Stimulated activated effector memory CD8-positive, alpha-beta T cell treated with anti-CD3 and anti-CD28 coated beads, Interleukin-12 subunit alpha, Interleukin-12 subunit beta, amount 100 ng/mL, for 72 hours (primary cell): ENCODE measurements around the gene TBL1Y.
"Not testable (repeated sequence)": the region's sequence is repeated elsewhere in the genome, so short reads cannot be mapped to it uniquely, and the experiment has no call there.

Experiments used
- ATAC-seq: fragments of 150-1000 bp; cut with Tn5 transposase; 2 replicates; pipeline ENCODE4 v1.10.0; 2021
- DNase-seq, 2 donors: peaks; one replicate each; pipeline ENCODE4 v3.0.0; 2021 to 2022; ENCODE audit warnings: low spot score in 2 of 2
- H3K27ac Mint-ChIP-seq: one replicate; pipeline ENCODE4 v1.8.0; 2022; ENCODE audit warnings: mild to moderate bottlenecking, mixed read lengths
- H3K36me3 Mint-ChIP-seq: one replicate; pipeline ENCODE4 v1.8.0; 2022; ENCODE audit warnings: mild to moderate bottlenecking, mixed read lengths
- H3K4me1 Mint-ChIP-seq: one replicate; pipeline ENCODE4 v1.8.0; 2022; ENCODE audit warnings: mixed read lengths
- H3K4me3 Mint-ChIP-seq: one replicate; pipeline ENCODE4 v1.8.0; 2022; ENCODE audit warnings: mild to moderate bottlenecking, mixed read lengths
- H3K9me3 Mint-ChIP-seq: one replicate; pipeline ENCODE4 v1.8.0; 2022; ENCODE audit warnings: mixed read lengths

Gene TBL1Y

GRCh38 chrY:6999905-7000304, 89.4 kb downstream of the TBL1Y start:
- Mint-ChIP-seq H3K36me3 (no peaks in the 10 kb centered on the region), H3K9me3 (no peaks in the 10 kb centered on the region), H3K4me3 (no peak overlapping the region), H3K4me1 (peaks cover 8% of the 10 kb centered on the region), H3K27ac (no peak overlapping the region)
- no peak for DNase-seq
- ATAC-seq: no peak

DNA sequence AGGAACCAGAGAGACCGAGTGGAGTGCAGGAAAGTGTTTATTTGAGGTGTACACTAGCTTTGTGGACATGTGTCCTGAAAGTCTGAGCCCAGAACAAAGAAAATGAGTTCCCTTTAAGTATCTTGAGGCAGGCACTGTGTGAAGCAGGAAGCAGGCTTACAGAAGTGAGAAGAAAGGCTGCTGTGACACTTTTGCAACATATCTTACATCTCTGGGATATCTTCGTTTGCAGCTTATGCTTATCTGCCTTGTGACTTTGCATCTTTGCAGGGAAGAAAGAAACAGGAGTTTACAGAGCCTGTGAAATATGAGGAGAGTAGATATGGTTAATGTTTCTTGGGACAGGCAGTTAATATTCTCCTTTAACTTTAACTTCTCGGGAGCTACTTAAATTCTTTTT, 92.1 kb downstream of the TBL1Y start:
- DNase-seq (no peak), ATAC-seq (no peak)
- H3K4me1 Mint-ChIP-seq: peaks cover 8% of the 10 kb centered on the region
- no peak overlapping the region for H3K4me3 Mint-ChIP-seq
- H3K36me3 Mint-ChIP-seq: no peaks in the 10 kb centered on the region
- no peaks in the 10 kb centered on the region for H3K9me3 Mint-ChIP-seq
- H3K27ac Mint-ChIP-seq: peak overlapping the region; percentile 80

DNA sequence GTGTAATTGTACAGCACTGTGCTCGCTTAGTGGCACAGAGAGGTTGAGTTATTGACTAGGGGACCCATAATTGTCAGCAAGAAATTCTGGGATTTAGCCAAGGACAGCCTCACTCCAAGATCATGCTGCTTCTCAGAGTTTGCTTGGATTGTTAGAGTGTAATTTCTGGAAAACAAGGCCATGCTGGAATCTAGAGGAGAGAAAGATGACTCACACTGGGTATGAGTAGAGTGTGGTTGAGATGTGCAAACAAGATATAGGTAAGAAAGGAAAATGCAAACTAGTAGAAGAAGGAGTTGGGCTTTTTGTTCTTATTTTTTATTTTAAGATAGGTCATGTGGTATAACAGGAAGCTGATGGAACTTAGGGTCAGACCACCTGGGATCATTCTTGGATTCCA, 97.4 kb downstream of the TBL1Y start:
- H3K9me3 Mint-ChIP-seq: no peaks in the 10 kb centered on the region
- H3K36me3 Mint-ChIP-seq: no peaks in the 10 kb centered on the region
- H3K4me1 Mint-ChIP-seq: no peaks in the 10 kb centered on the region
- H3K27ac Mint-ChIP-seq: no peak overlapping the region
- no peak for ATAC-seq
- H3K4me3 Mint-ChIP-seq: no peak overlapping the region
- no peak for DNase-seq

DNA sequence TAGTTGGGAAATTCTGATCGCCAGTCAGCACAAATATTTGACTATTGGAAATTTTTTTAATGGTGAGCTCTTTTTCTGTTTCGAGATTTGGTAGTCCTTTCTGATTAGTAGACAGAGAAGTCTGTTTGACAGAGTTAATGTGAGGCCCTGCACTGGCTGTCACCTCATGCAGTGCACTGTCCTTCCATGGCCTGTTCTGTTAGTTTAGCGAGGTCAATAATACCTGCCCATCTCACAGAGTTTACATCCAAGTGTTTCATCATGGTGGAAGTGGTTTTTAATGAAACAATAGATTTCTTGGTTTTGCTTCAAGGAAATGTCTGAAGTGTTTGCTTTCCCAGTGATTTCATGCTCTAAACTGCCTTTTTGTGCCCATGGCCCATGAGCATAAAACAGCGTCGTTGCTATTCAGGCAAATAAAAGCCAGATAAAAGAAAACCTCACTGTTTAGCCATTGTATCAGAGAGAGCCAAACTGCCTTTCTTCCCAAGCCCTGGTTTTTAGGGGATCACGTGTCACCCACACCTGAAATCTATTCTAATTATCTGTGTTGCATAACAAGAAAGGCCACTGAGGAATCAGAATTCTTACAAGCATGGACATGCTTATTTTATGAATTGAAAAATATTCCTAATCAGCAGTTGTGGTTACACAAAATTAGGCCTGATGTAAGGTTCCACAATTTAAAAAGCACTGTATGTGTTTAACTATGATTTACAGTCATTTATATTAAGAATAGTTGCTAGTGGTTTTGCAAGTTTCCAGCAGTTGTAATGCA, 98.3 kb downstream of the TBL1Y start:
- no peaks in the 10 kb centered on the region for H3K36me3 Mint-ChIP-seq
- H3K4me1 Mint-ChIP-seq: no peaks in the 10 kb centered on the region
- no peak overlapping the region for H3K27ac Mint-ChIP-seq
- no peak for ATAC-seq
- H3K9me3 Mint-ChIP-seq: no peaks in the 10 kb centered on the region
- no peak for DNase-seq
- no peak overlapping the region for H3K4me3 Mint-ChIP-seq

DNA sequence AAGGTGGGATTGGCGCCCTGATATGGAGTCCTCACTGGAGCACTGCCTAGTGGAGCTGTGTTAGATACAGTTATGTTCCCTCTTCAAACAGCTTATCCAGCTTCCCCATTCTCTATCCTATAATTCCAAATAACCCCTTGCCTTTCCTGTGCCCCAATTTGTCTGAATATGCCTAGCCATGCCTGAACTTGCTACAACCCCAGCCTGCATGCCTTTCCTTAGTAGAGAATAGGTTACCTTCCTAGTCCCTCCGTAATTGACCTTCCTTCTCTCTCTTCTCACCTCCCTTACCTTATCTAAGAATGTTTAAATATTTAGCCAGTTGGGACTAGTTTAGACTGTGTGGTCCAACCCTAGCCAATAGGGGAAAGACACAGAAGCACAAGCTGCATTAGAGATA, 102.6 kb downstream of the TBL1Y start:
- H3K9me3 Mint-ChIP-seq: no peaks in the 10 kb centered on the region
- H3K36me3 Mint-ChIP-seq: no peaks in the 10 kb centered on the region
- no peak for ATAC-seq

GRCh38 chrY:7016521-7016920, 106.0 kb downstream of the TBL1Y start:
- Mint-ChIP-seq H3K4me3 (no peak overlapping the region), H3K36me3 (no peaks in the 10 kb centered on the region), H3K4me1 (no peaks in the 10 kb centered on the region), H3K9me3 (no peaks in the 10 kb centered on the region), H3K27ac (no peak overlapping the region)
- ATAC-seq (no peak), DNase-seq (no peak)

More for the DNA sequence above, 102.6 kb downstream of the TBL1Y start:
- DNase-seq: no peak
- Mint-ChIP-seq H3K4me3 (no peak overlapping the region), H3K27ac (no peak overlapping the region), H3K4me1 (no peaks in the 10 kb centered on the region)

DNA sequence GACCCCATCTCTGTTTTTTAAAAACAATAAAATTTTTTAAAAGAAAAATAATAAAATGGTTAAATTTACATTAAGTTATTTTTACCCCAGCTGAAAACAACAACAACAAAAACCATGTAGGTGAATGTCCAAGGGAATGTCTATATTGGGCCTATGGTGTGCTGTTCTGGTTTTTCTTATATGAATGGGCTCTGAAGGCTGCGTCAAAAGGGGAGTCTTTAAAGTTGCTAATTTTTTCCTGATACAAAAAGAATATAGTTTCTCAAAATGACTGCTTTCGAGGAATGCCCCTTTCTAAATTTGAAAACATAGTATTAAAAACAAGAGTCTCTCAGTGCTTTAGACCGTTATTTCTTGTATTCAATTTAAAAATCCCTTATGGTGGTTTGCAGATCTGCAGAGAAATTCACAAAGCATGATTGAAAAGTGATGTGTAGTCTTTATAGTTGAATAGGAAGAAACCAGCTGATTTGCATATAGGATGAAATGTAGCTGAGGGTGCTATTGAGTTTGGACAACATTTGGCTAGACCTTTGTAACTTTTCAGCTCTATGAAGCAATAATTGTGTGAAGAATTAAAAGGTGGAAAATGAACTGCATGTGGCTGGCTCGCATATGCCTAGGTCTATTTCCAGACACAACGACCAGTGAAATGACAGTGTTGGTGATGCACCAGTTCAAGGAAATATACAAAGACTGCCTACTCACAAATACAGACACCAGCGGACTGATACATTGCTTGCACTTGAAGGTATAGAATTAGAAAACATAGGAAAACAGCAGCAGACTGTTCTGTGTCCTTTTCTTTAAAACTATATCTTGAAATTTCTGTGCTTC, 107.0 kb downstream of the TBL1Y start:
- ATAC-seq: peak; percentile 80
- DNase-seq: no peak
- Mint-ChIP-seq H3K27ac (peak overlapping the region; percentile 37), H3K4me3 (no peak overlapping the region), H3K9me3 (no peaks in the 10 kb centered on the region), H3K4me1 (no peaks in the 10 kb centered on the region), H3K36me3 (no peaks in the 10 kb centered on the region)

DNA sequence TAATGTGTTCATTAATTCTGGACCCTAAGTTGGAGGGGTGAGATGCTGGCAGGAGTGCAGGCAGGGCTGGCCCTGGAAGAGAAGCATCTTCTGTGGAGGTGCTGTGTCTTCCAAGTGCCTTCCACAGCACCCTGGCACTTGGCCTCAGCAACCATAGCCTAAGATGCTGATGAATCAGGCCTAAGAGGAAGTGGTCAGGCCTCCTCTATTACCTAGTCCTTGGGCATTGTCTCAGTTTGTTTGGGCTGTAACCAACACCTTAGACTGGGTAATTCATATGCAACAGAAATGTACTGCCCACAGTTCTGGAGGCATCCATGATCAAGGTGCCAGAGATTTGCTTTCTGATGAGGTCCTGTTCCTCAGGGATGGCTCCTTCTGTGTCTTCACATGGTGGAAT, 128.5 kb downstream of the TBL1Y start:
- Mint-ChIP-seq H3K4me1 (peaks cover 37% of the 10 kb centered on the region), H3K4me3 (no peak overlapping the region)
- ATAC-seq: peak; percentile 85

DNA sequence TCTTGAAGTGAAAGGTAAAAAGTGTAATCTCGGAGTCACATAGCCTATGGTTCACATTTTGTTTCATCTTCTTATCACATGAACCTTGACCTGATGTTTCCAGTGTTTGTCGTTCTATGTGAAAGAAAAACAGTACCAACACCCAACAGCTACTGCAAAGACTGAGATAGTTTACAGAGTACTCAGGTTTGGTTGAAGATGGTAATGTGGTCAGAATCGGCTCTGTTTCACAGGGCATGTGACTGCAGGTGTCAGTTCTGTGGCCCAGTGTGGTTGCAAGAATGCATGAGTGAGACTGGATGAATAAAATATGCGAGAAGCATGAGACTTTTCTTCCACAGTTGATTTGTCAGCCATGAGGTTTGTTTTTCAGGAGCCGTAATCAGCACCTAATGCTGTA, 130.2 kb downstream of the TBL1Y start:
- peak; percentile 96 for ATAC-seq
- peak in 1 of 2 donors; percentile 64 for DNase-seq

More for the DNA sequence above, 128.5 kb downstream of the TBL1Y start:
- no peak for DNase-seq
- Mint-ChIP-seq H3K9me3 (no peaks in the 10 kb centered on the region), H3K27ac (no peak overlapping the region), H3K36me3 (no peaks in the 10 kb centered on the region)

DNA sequence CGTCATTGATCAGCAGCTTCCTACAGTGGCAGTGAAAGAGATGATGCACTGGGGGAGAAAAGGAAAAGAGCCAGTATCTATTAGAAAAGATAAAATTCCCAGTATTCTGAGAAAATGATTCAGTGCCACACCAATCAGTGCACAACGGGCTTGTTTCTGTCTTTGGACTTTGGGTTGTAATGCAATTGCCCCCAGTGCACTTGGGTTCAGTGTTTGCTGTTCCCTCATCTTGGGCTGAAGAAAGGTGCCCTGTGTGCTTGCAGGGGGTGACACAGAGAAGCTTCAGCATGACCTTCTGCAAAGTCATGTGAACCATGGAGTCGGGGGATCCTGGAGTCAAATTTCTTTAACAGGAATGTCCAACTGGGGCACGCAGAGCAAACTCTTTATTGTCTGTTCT, 131.5 kb downstream of the TBL1Y start:
- H3K36me3 Mint-ChIP-seq: no peaks in the 10 kb centered on the region
- DNase-seq (no peak), ATAC-seq (no peak)
- H3K4me3 Mint-ChIP-seq: no peak overlapping the region
- peaks cover 32% of the 10 kb centered on the region for H3K4me1 Mint-ChIP-seq
- H3K9me3 Mint-ChIP-seq: no peaks in the 10 kb centered on the region
- H3K27ac Mint-ChIP-seq: no peak overlapping the region

More for the DNA sequence above, 130.2 kb downstream of the TBL1Y start:
- Mint-ChIP-seq H3K4me3 (no peak overlapping the region), H3K9me3 (no peaks in the 10 kb centered on the region), H3K4me1 (peaks cover 37% of the 10 kb centered on the region), H3K36me3 (no peaks in the 10 kb centered on the region), H3K27ac (peak overlapping the region; percentile 86)

DNA sequence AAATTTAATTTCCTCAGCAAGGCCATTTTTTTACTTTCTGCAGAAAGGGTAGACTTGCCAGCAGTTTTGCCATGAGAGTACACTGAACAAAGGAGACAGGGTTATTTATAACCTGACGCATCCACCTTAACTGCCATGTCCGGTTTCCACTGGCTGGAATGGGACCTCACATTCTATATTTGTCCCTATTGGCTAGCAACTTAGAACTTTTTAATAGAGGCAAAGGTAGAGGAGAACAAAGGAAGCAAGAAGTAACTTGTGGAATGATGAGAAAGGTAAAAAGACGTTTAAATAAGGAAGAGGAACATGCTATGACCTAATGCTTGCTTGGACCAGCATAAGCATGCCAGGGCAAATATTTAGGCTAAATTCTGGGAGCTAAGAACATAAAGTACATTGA, 142.0 kb downstream of the TBL1Y start:
- H3K36me3 Mint-ChIP-seq: not testable (repeated sequence)

GRCh38 chrY:7056886-7057285, 146.4 kb downstream of the TBL1Y start:
- Mint-ChIP-seq H3K36me3 (no peaks in the 10 kb centered on the region), H3K4me3 (no peak overlapping the region), H3K9me3 (no peaks in the 10 kb centered on the region), H3K4me1 (no peaks in the 10 kb centered on the region), H3K27ac (no peak overlapping the region)
- DNase-seq (no peak), ATAC-seq (no peak)

More for the DNA sequence above, 142.0 kb downstream of the TBL1Y start:
- not testable (repeated sequence) for H3K9me3 Mint-ChIP-seq, H3K27ac Mint-ChIP-seq, H3K4me3 Mint-ChIP-seq, ATAC-seq, H3K4me1 Mint-ChIP-seq, DNase-seq

GRCh38 chrY:7078725-7079124, 168.2 kb downstream of the TBL1Y start:
- DNase-seq (no peak), ATAC-seq (no peak)
- Mint-ChIP-seq H3K36me3 (no peaks in the 10 kb centered on the region), H3K9me3 (no peaks in the 10 kb centered on the region), H3K4me1 (no peaks in the 10 kb centered on the region), H3K4me3 (no peak overlapping the region), H3K27ac (no peak overlapping the region)

GRCh38 chrY:7080548-7080947, 170.1 kb downstream of the TBL1Y start:
- not testable (repeated sequence) for H3K27ac Mint-ChIP-seq, H3K4me3 Mint-ChIP-seq, ATAC-seq, H3K36me3 Mint-ChIP-seq, DNase-seq, H3K4me1 Mint-ChIP-seq, H3K9me3 Mint-ChIP-seq

- ATAC-seq: peak; percentile 85
- Mint-ChIP-seq H3K36me3 (no peaks in the 10 kb centered on the region), H3K4me3 (no peak overlapping the region), H3K27ac (peak overlapping the region; percentile 10), H3K4me1 (peaks cover 13% of the 10 kb centered on the region), H3K9me3 (no peaks in the 10 kb centered on the region)
- peak; percentile 57 to 89 for DNase-seq
Observed at GRCh38 chrY:7085606-7086005, 175.1 kb downstream of the TBL1Y start.

DNA sequence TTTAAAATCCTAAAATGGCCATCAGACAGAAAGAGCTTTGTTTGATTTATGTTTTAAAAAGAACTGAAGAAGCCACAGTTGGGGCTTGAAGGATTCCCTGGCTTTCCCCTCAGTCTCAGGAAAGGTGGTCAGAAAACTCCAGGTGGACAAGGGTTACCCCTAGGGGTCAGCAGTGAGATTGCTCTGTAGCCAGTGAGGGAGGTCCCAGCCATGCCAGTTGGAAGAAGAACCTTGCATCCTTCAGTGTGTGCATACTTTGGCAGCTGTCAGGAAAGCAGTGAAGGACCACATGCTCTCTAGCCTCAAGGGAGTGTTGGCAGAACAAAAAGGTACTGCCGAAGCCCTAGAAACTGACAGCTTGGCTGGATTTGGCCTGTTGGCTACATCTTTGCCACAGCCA, 182.3 kb downstream of the TBL1Y start:
- Mint-ChIP-seq H3K27ac (no peak overlapping the region), H3K4me1 (peaks cover 6% of the 10 kb centered on the region), H3K4me3 (no peak overlapping the region), H3K36me3 (no peaks in the 10 kb centered on the region), H3K9me3 (no peaks in the 10 kb centered on the region)
- ATAC-seq (no peak), DNase-seq (no peak)
